ENCODE data around the gene TGM1.
"Not testable (repeated sequence)": the region's sequence is repeated elsewhere in the genome, so short reads cannot be mapped to it uniquely, and the experiment has no call there.

The TGM1 gene

GRCh38 chr14:24207104-24207551, 55.8 kb downstream of the TGM1 start:
- no peak for DNase-seq (ENCODE audit: low read depth in 2 of 2)

GRCh38 chr14:24206260-24207103, 56.5 kb downstream of the TGM1 start:
- DNase-seq (ENCODE audit: low read depth in 2 of 2): no peak

GRCh38 chr14:24204163-24205146, 58.5 kb downstream of the TGM1 start:
- no peak for DNase-seq (ENCODE audit: low read depth in 2 of 2)

GRCh38 chr14:24203249-24203886, 59.6 kb downstream of the TGM1 start:
- not testable (repeated sequence) for DNase-seq (ENCODE audit: low read depth in 2 of 2)

- DNase-seq (ENCODE audit: low read depth in 2 of 2): not testable (repeated sequence)
These were observed 60.4 kb downstream of the TGM1 start for GRCh38 chr14:24202538-24202937.
